Bronchus fibroblast of lung (primary cell): Measurements from ENCODE around the gene FOSB. TPM values are rescaled to one million over a fixed set of nuclear protein-coding genes. Genes with fewer than 3 reads are reported as not detected.

Source experiments
- total RNA-seq: library from RNA; depleted of rRNA; stranded (reverse); fragments of >200 nt; gene quantifications from 2 replicates; pipeline ENCODE4 v1.2.3, GENCODE V29; 2015

FOSB gene
- 2.5 and 3.0 TPM in 2 replicates for total RNA-seq

GRCh38 chr19:45467456-45468158 lies at the start of gene FOSB:
Gene FOSB, plus strand, starts transcription at chr19:45467996. Its CDS starts 591 bp downstream, at chr19:45468587.

DNA sequence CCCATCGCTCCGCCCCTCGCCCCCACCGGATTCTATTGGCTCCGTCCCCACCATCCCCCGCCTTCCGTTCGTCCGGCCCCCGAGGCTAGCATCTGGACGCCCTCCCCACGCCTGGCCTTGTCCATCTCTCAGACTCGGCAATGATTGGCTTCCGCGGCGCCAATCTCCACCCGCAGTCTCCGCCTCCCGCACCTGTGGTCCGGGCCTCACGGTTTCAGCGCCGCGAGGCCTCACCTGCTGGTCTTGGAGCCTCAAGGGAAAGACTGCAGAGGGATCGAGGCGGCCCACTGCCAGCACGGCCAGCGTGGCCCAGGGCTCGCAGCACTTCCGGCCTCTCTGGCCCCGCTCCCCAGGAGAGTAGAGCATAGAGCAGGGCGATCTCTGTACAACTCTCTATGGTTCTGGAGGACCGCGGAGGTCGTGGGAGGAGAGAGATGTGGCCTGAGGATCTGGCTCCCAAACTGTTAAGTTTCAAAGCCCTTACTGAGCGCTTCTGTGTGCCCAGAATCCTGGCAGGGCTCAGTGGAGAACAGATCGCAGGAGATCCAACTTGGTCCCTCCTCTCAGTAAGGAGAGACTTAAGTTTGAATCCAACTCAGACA lies 44.1 kb upstream of the FOSB start, which contains the start of gene ERCC1:
TSS of gene ERCC1 (minus strand) at position 329 of the 602 bp plus-strand sequence. CDS start 543 bp downstream, outside the sequence.

GRCh38 chr19:45498411-45499195 lies 30.8 kb downstream of the FOSB start, which contains the start of gene PPM1N:
Gene PPM1N, plus strand, starts transcription at chr19:45498443. Its CDS starts 30 bp downstream, at chr19:45498473.

GRCh38 chr19:45506989-45507871 lies 39.4 kb downstream of the FOSB start, which contains the start of gene VASP:
Gene VASP, plus strand, starts transcription at chr19:45507479. Its CDS starts 293 bp downstream, at chr19:45507772.

Other genes starting within 250 kb of the FOSB start
- not detected in 2 replicates for gene EXOC3L2, start 222.6 kb upstream of the FOSB start, total RNA-seq
- gene MARK4, start 216.7 kb upstream of the FOSB start, total RNA-seq, result 12.8 and 14.0 TPM in 2 replicates
- gene CKM, start 145.1 kb upstream of the FOSB start, total RNA-seq, result 0.15 and 0.17 TPM in 2 replicates
- 0.15 TPM in 1 of 2 replicates, not detected in the other for gene KLC3, start 127.2 kb upstream of the FOSB start, total RNA-seq
- 24.9 and 27.1 TPM in 2 replicates for gene ERCC2, start 97.4 kb upstream of the FOSB start, total RNA-seq
- gene PPP1R13L, start 62.9 kb upstream of the FOSB start, total RNA-seq, result 2.7 and 3.3 TPM in 2 replicates
- 7.9 and 9.6 TPM in 2 replicates for gene POLR1G, start 61.4 kb upstream of the FOSB start, total RNA-seq
- 142 and 152 TPM in 2 replicates for gene ERCC1, start 44.1 kb upstream of the FOSB start, total RNA-seq
- gene RTN2, start 29.1 kb downstream of the FOSB start, total RNA-seq, result 15.3 and 17.7 TPM in 2 replicates
- 0.84 and 0.89 TPM in 2 replicates for gene PPM1N, start 30.4 kb downstream of the FOSB start, total RNA-seq
- gene VASP, start 39.5 kb downstream of the FOSB start, total RNA-seq, result 93.5 and 101 TPM in 2 replicates
- gene OPA3, start 116.8 kb downstream of the FOSB start, total RNA-seq, result 5.8 and 6.7 TPM in 2 replicates
- under 0.01 and 0.17 TPM in 2 replicates for gene GPR4, start 134.2 kb downstream of the FOSB start, total RNA-seq
- 20.5 and 21.0 TPM in 2 replicates for gene EML2, start 171.4 kb downstream of the FOSB start, total RNA-seq
- 0.50 TPM in 1 of 2 replicates, not detected in the other for gene GIPR, start 200.2 kb downstream of the FOSB start, total RNA-seq
- 355 and 375 TPM in 2 replicates for gene SNRPD2, start 224.0 kb downstream of the FOSB start, total RNA-seq
- 27.4 and 27.6 TPM in 2 replicates for gene QPCTL, start 224.7 kb downstream of the FOSB start, total RNA-seq